CD1c-positive myeloid dendritic cell (primary cell): ENCODE measurements around the gene OR9G1.
"Not testable (repeated sequence)": the region's sequence is repeated elsewhere in the genome, so short reads cannot be mapped to it uniquely, and the experiment has no call there.

Experiments
- DNase-seq: peaks from one replicate; pipeline ENCODE4 v3.0.0-alpha.2; 2016; ENCODE audit errors: extremely low spot score

OR9G1 gene

GRCh38 chr11:56698795-56699194 is at the start of gene OR9G1:
TSS of gene OR9G1 (plus strand) at chr11:56699095. CDS start at chr11:56700388, 1,293 bp downstream.
- DNase-seq, result no peak

- no peak for DNase-seq
Observed at GRCh38 chr11:56659755-56660154, 39.1 kb upstream of the OR9G1 start.

GRCh38 chr11:56663386-56663785 is 35.5 kb upstream of the OR9G1 start, which contains the start of gene OR5AR1:
TSS of gene OR5AR1 (plus strand) at chr11:56663686. CDS start at chr11:56663686, 0 bp downstream.
- no peak for DNase-seq

GRCh38 chr11:56670984-56671383 is 27.9 kb upstream of the OR9G1 start:
- no peak for DNase-seq

- DNase-seq, result no peak
Observed at GRCh38 chr11:56688554-56689100, 10.3 kb upstream of the OR9G1 start.

- not testable (repeated sequence) for DNase-seq
Observed at GRCh38 chr11:56691179-56691578, 7.7 kb upstream of the OR9G1 start.

GRCh38 chr11:56693428-56693827 is 5.5 kb upstream of the OR9G1 start:
- DNase-seq, result no peak

GRCh38 chr11:56700242-56700913 is 1.5 kb downstream of the OR9G1 start:
- DNase-seq, result no peak

GRCh38 chr11:56700914-56701485 is 2.1 kb downstream of the OR9G1 start:
- no peak for DNase-seq

- no peak for DNase-seq
Observed at GRCh38 chr11:56705784-56706396, 7.0 kb downstream of the OR9G1 start.

GRCh38 chr11:56706486-56706885 is 7.6 kb downstream of the OR9G1 start:
- no peak for DNase-seq

GRCh38 chr11:56714206-56714605 is 15.3 kb downstream of the OR9G1 start:
- DNase-seq, result no peak

GRCh38 chr11:56716379-56716854 is 17.5 kb downstream of the OR9G1 start:
- no peak for DNase-seq

- no peak for DNase-seq
Observed at GRCh38 chr11:56720513-56720912, 21.6 kb downstream of the OR9G1 start.

- DNase-seq, result no peak
Observed at GRCh38 chr11:56740107-56740506, 41.2 kb downstream of the OR9G1 start.

GRCh38 chr11:56740886-56741285 is 42.0 kb downstream of the OR9G1 start:
- DNase-seq, result no peak

GRCh38 chr11:56748597-56748996 is 49.7 kb downstream of the OR9G1 start, which contains the start of gene OR9G4:
TSS of gene OR9G4 (minus strand) at chr11:56748697. CDS start at chr11:56743766, 4,931 bp downstream.
- DNase-seq, result no peak

GRCh38 chr11:56750190-56750589 is 51.3 kb downstream of the OR9G1 start:
- no peak for DNase-seq

- DNase-seq, result no peak
Observed at GRCh38 chr11:56751480-56751879, 52.6 kb downstream of the OR9G1 start.
